ENCODE data around the gene FBXL17. TPM values are rescaled to one million over a fixed set of nuclear protein-coding genes. Genes with fewer than 3 reads are reported as not detected.

FBXL17 gene
- total RNA-seq, 4 donors from 2014 or later: 10.7 to 31.6 (median 22.1) TPM

GRCh38 chr5:108101821-108102220, 280.1 kb downstream of the FBXL17 start:
- Histone ChIP-seq H3K27ac (no peak overlapping the region), H3K9me3 (no peaks in the 10 kb centered on the region), H3K4me1 (no peaks in the 10 kb centered on the region), H3K4me3 (no peak overlapping the region), H3K36me3 (no peaks in the 10 kb centered on the region), H3K27me3 (no peaks in the 10 kb centered on the region)
- TF ChIP-seq POLR2A (IDR thresholded peaks at IDR 0.05) (no peak), CTCF (IDR thresholded peaks at IDR 0.05) (no peak)
- DNase-seq: no peak

- H3K4me1 ChIP-seq: no peaks in the 10 kb centered on the region
- H3K9me3 ChIP-seq: no peaks in the 10 kb centered on the region
- no peak overlapping the region for H3K4me3 ChIP-seq
- no peaks in the 10 kb centered on the region for H3K27me3 ChIP-seq
- no peaks in the 10 kb centered on the region for H3K36me3 ChIP-seq
- DNase-seq: no peak
- TF ChIP-seq CTCF (IDR thresholded peaks at IDR 0.05) (no peak), POLR2A (IDR thresholded peaks at IDR 0.05) (no peak)
- H3K27ac ChIP-seq: no peak overlapping the region
Measured at GRCh38 chr5:108101130-108101529, 280.8 kb downstream of the FBXL17 start.

GRCh38 chr5:108094800-108095199, 287.1 kb downstream of the FBXL17 start:
- Histone ChIP-seq H3K9me3 (no peaks in the 10 kb centered on the region), H3K27ac (no peak overlapping the region), H3K4me3 (no peak overlapping the region), H3K36me3 (no peaks in the 10 kb centered on the region), H3K27me3 (no peaks in the 10 kb centered on the region), H3K4me1 (no peaks in the 10 kb centered on the region)
- TF ChIP-seq POLR2A (IDR thresholded peaks at IDR 0.05) (no peak), CTCF (IDR thresholded peaks at IDR 0.05) (no peak)
- DNase-seq: no peak

GRCh38 chr5:108093186-108093585, 288.7 kb downstream of the FBXL17 start:
- Histone ChIP-seq H3K27me3 (no peaks in the 10 kb centered on the region), H3K9me3 (no peaks in the 10 kb centered on the region), H3K27ac (no peak overlapping the region), H3K36me3 (no peaks in the 10 kb centered on the region), H3K4me3 (no peak overlapping the region), H3K4me1 (no peaks in the 10 kb centered on the region)
- DNase-seq: no peak
- TF ChIP-seq POLR2A (IDR thresholded peaks at IDR 0.05) (no peak), CTCF (IDR thresholded peaks at IDR 0.05) (no peak)

GRCh38 chr5:108090946-108091345, 291.0 kb downstream of the FBXL17 start:
- TF ChIP-seq CTCF (IDR thresholded peaks at IDR 0.05): no peak
- no peak for TF ChIP-seq POLR2A (IDR thresholded peaks at IDR 0.05)
- Histone ChIP-seq H3K27ac (no peak overlapping the region), H3K9me3 (no peaks in the 10 kb centered on the region), H3K4me1 (no peaks in the 10 kb centered on the region), H3K36me3 (no peaks in the 10 kb centered on the region), H3K27me3 (no peaks in the 10 kb centered on the region), H3K4me3 (no peak overlapping the region)
- DNase-seq: no peak

GRCh38 chr5:108084105-108084504, 297.8 kb downstream of the FBXL17 start:
- no peak for TF ChIP-seq POLR2A (IDR thresholded peaks at IDR 0.05)
- no peak overlapping the region for H3K27ac ChIP-seq
- DNase-seq: no peak
- H3K36me3 ChIP-seq: no peaks in the 10 kb centered on the region
- H3K9me3 ChIP-seq: no peaks in the 10 kb centered on the region
- no peak overlapping the region for H3K4me3 ChIP-seq
- no peaks in the 10 kb centered on the region for H3K4me1 ChIP-seq
- H3K27me3 ChIP-seq: no peaks in the 10 kb centered on the region

Measured in Peyer's patch (tissue), 4 donors.